HEK293 (cell line): ENCODE measurements around the gene HES2.
"Not testable (repeated sequence)": the region's sequence is repeated elsewhere in the genome, so short reads cannot be mapped to it uniquely, and the experiment has no call there.

Experiments used
- CTCF ChIA-PET: fragments of 350-600 bp; formaldehyde crosslinking; extraction: SDS; loops from one replicate; lab custom pipeline; 2021; ENCODE audit warnings: antibody characterized with exemption; lab: Yijun Ruan, JAX
- POLR2A ChIA-PET: fragments of 300-600 bp; formaldehyde crosslinking; extraction: SDS; loops from one replicate; lab custom pipeline; 2020; ENCODE audit warnings: antibody characterized with exemption, inconsistent platforms; lab: Yijun Ruan, JAX
- H3K27ac ChIP-seq: fragments of 200-500 bp; sonication (Bioruptor generic); 2 replicates; pipeline ENCODE4 v1.5.1; 2014; ENCODE audit warnings: low read depth, low read length, control low read depth, inconsistent platforms; ENCODE audit errors: extremely low read depth
- H3K36me3 ChIP-seq, 2 experiments: fragments of 200-500 bp in 1 of 2; sonication (Bioruptor generic) in 1 of 2; 1 replicate in 1 of 2; 2 replicates in 1 of 2; pipeline ENCODE4 v1.5.1; 2014 to 2017; ENCODE audit warnings: inconsistent platforms in 2 of 2, low read length in 2 of 2; ENCODE audit not compliant: control insufficient read depth in 2 of 2, insufficient read depth in 1 of 2
- H3K4me1 ChIP-seq: fragments of 200-500 bp; sonication (Bioruptor generic); 2 replicates; pipeline ENCODE4 v1.5.1; 2014; ENCODE audit warnings: mild to moderate bottlenecking, low read length, inconsistent platforms; ENCODE audit not compliant: control insufficient read depth, insufficient read depth
- H3K4me3 ChIP-seq: 2 replicates; pipeline ENCODE4 v1.5.1; 2011; ENCODE audit warnings: low read depth, mild to moderate bottlenecking, control low read depth, low read length, moderate library complexity
- H3K9me3 ChIP-seq: fragments of 200-500 bp; sonication (Bioruptor generic); 2 replicates; pipeline ENCODE4 v1.5.1; 2014; ENCODE audit warnings: low read depth, low read length, inconsistent platforms; ENCODE audit not compliant: control insufficient read depth, insufficient read depth
- EGR2 ChIP-seq: fragments of 450-650 bp; formaldehyde crosslinking; IDR thresholded peaks from 2 replicates; pipeline ENCODE4 v1.5.1; 2016; ENCODE audit warnings: low read depth, missing biosample characterization, missing genetic modification characterization
- HOXC10 ChIP-seq: sonication (generic); formaldehyde crosslinking; IDR thresholded peaks from 2 replicates; pipeline ENCODE4 v1.8.1; 2023; ENCODE audit warnings: mild to moderate bottlenecking, missing genetic modification reagents
- KLF16 ChIP-seq: fragments of 450-650 bp; formaldehyde crosslinking; IDR thresholded peaks from 2 replicates; pipeline ENCODE4 v1.5.1; 2017; ENCODE audit warnings: missing biosample characterization, missing genetic modification characterization
- PATZ1 ChIP-seq: fragments of 450-650 bp; formaldehyde crosslinking; IDR thresholded peaks from 2 replicates; pipeline ENCODE4 v1.5.1; 2016; ENCODE audit warnings: missing biosample characterization, missing genetic modification characterization
- SCRT1 ChIP-seq: fragments of 450-650 bp; formaldehyde crosslinking; IDR thresholded peaks from 2 replicates; pipeline ENCODE4 v1.5.1; 2016; ENCODE audit warnings: missing biosample characterization, missing genetic modification characterization, borderline replicate concordance
- SCRT2 ChIP-seq: fragments of 450-650 bp; formaldehyde crosslinking; IDR thresholded peaks from 2 replicates; pipeline ENCODE4 v1.5.1; 2016; ENCODE audit warnings: missing biosample characterization, missing genetic modification characterization
- ZBTB7A ChIP-seq: fragments of 450-650 bp; formaldehyde crosslinking; IDR thresholded peaks from 2 replicates; pipeline ENCODE4 v1.5.1; 2016; ENCODE audit warnings: low read depth, missing biosample characterization, missing genetic modification characterization
- ZBTB8A ChIP-seq: fragments of 450-650 bp; formaldehyde crosslinking; IDR thresholded peaks from 2 replicates; pipeline ENCODE4 v1.5.1; 2016; ENCODE audit warnings: missing biosample characterization, missing genetic modification characterization
- ZFHX2 ChIP-seq: fragments of 450-650 bp; formaldehyde crosslinking; conservative IDR thresholded peaks from 2 replicates; pipeline ENCODE4 v1.5.1; 2016; ENCODE audit warnings: missing biosample characterization, missing genetic modification characterization
- ZNF112 ChIP-seq: fragments of 450-650 bp; formaldehyde crosslinking; IDR thresholded peaks from 2 replicates; pipeline ENCODE4 v1.5.0; 2017; ENCODE audit warnings: missing biosample characterization, missing genetic modification characterization
- ZNF132 ChIP-seq: fragments of 450-650 bp; formaldehyde crosslinking; IDR thresholded peaks from 2 replicates; pipeline ENCODE4 v1.5.1; 2017; ENCODE audit warnings: missing biosample characterization, missing genetic modification characterization, borderline replicate concordance
- ZNF175 ChIP-seq: fragments of 450-650 bp; formaldehyde crosslinking; IDR thresholded peaks from 2 replicates; pipeline ENCODE4 v1.5.1; 2016; ENCODE audit warnings: missing biosample characterization, missing genetic modification characterization
- ZNF302 ChIP-seq: fragments of 450-650 bp; formaldehyde crosslinking; IDR thresholded peaks from 2 replicates; pipeline ENCODE4 v1.5.1; 2016; ENCODE audit warnings: missing biosample characterization, missing genetic modification characterization, low read depth
- ZNF394 ChIP-seq: fragments of 450-650 bp; formaldehyde crosslinking; IDR thresholded peaks from 2 replicates; pipeline ENCODE4 v1.5.1; 2016; ENCODE audit warnings: missing biosample characterization, missing genetic modification characterization, mild to moderate bottlenecking, moderate library complexity, borderline replicate concordance
- ZNF514 ChIP-seq: fragments of 450-650 bp; formaldehyde crosslinking; IDR thresholded peaks from 2 replicates; pipeline ENCODE4 v1.5.1; 2016; ENCODE audit warnings: missing biosample characterization, missing genetic modification characterization
- ZNF548 ChIP-seq: fragments of 450-650 bp; formaldehyde crosslinking; IDR thresholded peaks from 2 replicates; pipeline ENCODE4 v1.5.1; 2016; ENCODE audit warnings: missing biosample characterization, missing genetic modification characterization
- ZNF596 ChIP-seq: fragments of 450-650 bp; IDR thresholded peaks from 2 replicates; pipeline ENCODE4 v1.5.0; 2018; ENCODE audit warnings: missing biosample characterization, mild to moderate bottlenecking, missing genetic modification characterization, moderate library complexity
- ZNF621 ChIP-seq: fragments of 450-650 bp; formaldehyde crosslinking; IDR thresholded peaks from 2 replicates; pipeline ENCODE4 v1.5.1; 2017; ENCODE audit warnings: missing biosample characterization, missing genetic modification characterization
- ZNF645 ChIP-seq: fragments of 450-650 bp; formaldehyde crosslinking; IDR thresholded peaks from 2 replicates; pipeline ENCODE4; 2016; ENCODE audit warnings: missing biosample characterization, missing genetic modification characterization
- ZNF670 ChIP-seq: fragments of 450-650 bp; formaldehyde crosslinking; IDR thresholded peaks from 2 replicates; pipeline ENCODE4 v1.5.1; 2016; ENCODE audit warnings: missing biosample characterization, missing genetic modification characterization, low read depth
- ZNF701 ChIP-seq: fragments of 450-650 bp; formaldehyde crosslinking; IDR thresholded peaks from 2 replicates; pipeline ENCODE4 v1.5.1; 2016; ENCODE audit warnings: missing biosample characterization, missing genetic modification characterization
- ZNF768 ChIP-seq: fragments of 450-650 bp; formaldehyde crosslinking; IDR thresholded peaks from 2 replicates; pipeline ENCODE4 v1.5.1; 2018; ENCODE audit warnings: missing biosample characterization, mild to moderate bottlenecking, missing genetic modification characterization
- TF ChIP-seq, protein P1 (sequence below): fragments of 450-650 bp; formaldehyde crosslinking; IDR thresholded peaks from 2 replicates; pipeline ENCODE4 v1.5.1; 2017; ENCODE audit warnings: missing biosample characterization, missing genetic modification characterization
- TF ChIP-seq, protein P2 (sequence below): fragments of 450-650 bp; formaldehyde crosslinking; IDR thresholded peaks from 2 replicates; pipeline ENCODE4 v1.5.1; 2017; ENCODE audit warnings: missing biosample characterization, missing genetic modification characterization
- TF ChIP-seq, protein P3 (sequence below): fragments of 450-650 bp; formaldehyde crosslinking; IDR thresholded peaks from 2 replicates; pipeline ENCODE4 v1.5.1; 2016; ENCODE audit warnings: missing biosample characterization, missing genetic modification characterization

The HES2 gene

DNA sequence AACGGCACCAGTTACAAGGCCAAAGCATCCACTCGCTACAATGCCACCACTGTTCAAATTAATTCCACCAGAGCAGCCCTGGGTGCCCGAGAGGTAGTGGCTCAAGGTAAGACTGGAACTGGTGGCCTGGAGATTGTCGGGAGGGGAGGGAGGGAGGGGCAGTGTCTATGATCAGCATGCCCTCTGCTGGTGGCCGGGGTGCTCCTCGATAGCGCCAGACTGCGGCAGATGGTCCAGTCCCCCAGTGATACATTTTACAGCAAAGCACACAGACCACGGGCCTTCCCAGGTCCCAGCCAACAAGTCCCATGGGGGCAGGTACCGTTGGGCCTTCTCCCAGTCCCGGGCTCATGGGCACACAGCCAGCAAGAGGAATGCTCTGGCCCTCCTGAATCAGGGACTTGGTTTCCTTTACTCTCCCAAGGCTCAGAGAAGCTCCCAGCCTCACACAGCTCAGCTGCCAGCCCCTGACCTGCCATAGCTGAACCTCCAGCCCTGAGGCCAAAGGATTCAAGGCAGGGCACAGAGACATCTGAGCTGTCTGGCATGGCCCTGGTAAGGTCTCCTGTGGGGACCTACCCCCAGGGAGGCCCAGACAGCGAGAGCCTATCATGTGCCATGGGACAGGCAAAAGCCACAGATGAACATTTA, 41.5 kb downstream of the HES2 start (continued):
- TF ChIP-seq PATZ1 (tag by site-specific recombination) = 0 out of 2 replicates have a peak, but pooled peaks have one; percentile 13
- TF ChIP-seq, all 188 proteins: peak for 5

GRCh38 chr1:6373961-6374720, 45.6 kb downstream of the HES2 start:
- Histone ChIP-seq H3K4me3 (no peak overlapping the region), H3K4me1 (no peaks in the 10 kb centered on the region), H3K36me3 (no peaks in the 10 kb centered on the region; a peak in 1 of 3 replicates), H3K27ac (no peak overlapping the region)
- POLR2A ChIA-PET = interaction anchor here (2.4 kb wide), 1 partner anchor 18 kb away, joined by 6 read pairs; no protein-coding TSS in a partner anchor
- CTCF ChIA-PET = interaction anchor here (0.6 kb wide), 1 partner anchor 149 kb away, joined by 6 read pairs; no protein-coding TSS in a partner anchor
- TF ChIP-seq ZNF302 (tag by site-specific recombination) = no peak
- TF ChIP-seq ZNF645 (tag by site-specific recombination) = no peak
- TF ChIP-seq ZNF596 = no peak
- TF ChIP-seq ZNF132 (tag by site-specific recombination) = no peak
- no peak for TF ChIP-seq ZNF670 (tag by site-specific recombination)
- no peak for TF ChIP-seq ZNF548 (tag by site-specific recombination)
- no peak for TF ChIP-seq ZNF112 (tag by site-specific recombination)
- peak; percentile 73 for TF ChIP-seq SCRT1 (tag by site-specific recombination)
- peak; percentile 65; the same call in 1 of the 2 replicates for TF ChIP-seq EGR2
- TF ChIP-seq ZNF175 (tag by site-specific recombination) = no peak
- TF ChIP-seq ZNF768 (tag by site-specific recombination) = no peak
- TF ChIP-seq, protein P1, sequence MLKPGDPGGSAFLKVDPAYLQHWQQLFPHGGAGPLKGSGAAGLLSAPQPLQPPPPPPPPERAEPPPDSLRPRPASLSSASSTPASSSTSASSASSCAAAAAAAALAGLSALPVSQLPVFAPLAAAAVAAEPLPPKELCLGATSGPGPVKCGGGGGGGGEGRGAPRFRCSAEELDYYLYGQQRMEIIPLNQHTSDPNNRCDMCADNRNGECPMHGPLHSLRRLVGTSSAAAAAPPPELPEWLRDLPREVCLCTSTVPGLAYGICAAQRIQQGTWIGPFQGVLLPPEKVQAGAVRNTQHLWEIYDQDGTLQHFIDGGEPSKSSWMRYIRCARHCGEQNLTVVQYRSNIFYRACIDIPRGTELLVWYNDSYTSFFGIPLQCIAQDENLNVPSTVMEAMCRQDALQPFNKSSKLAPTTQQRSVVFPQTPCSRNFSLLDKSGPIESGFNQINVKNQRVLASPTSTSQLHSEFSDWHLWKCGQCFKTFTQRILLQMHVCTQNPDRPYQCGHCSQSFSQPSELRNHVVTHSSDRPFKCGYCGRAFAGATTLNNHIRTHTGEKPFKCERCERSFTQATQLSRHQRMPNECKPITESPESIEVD (tag by site-specific recombination) = no peak
- TF ChIP-seq, protein P2, sequence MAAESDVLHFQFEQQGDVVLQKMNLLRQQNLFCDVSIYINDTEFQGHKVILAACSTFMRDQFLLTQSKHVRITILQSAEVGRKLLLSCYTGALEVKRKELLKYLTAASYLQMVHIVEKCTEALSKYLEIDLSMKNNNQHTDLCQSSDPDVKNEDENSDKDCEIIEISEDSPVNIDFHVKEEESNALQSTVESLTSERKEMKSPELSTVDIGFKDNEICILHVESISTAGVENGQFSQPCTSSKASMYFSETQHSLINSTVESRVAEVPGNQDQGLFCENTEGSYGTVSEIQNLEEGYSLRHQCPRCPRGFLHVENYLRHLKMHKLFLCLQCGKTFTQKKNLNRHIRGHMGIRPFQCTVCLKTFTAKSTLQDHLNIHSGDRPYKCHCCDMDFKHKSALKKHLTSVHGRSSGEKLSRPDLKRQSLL (tag by site-specific recombination) = no peak
- TF ChIP-seq, protein P3, sequence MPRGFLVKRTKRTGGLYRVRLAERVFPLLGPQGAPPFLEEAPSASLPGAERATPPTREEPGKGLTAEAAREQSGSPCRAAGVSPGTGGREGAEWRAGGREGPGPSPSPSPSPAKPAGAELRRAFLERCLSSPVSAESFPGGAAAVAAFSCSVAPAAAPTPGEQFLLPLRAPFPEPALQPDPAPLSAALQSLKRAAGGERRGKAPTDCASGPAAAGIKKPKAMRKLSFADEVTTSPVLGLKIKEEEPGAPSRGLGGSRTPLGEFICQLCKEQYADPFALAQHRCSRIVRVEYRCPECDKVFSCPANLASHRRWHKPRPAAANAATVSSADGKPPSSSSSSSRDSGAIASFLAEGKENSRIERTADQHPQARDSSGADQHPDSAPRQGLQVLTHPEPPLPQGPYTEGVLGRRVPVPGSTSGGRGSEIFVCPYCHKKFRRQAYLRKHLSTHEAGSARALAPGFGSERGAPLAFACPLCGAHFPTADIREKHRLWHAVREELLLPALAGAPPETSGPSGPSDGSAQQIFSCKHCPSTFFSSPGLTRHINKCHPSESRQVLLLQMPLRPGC (tag by site-specific recombination) = no peak
- TF ChIP-seq ZNF621 (tag by site-specific recombination) = no peak
- no peak for TF ChIP-seq ZNF514 (tag by site-specific recombination)
- TF ChIP-seq ZFHX2 (tag by site-specific recombination) = peak; percentile 70
- TF ChIP-seq ZNF701 (tag by site-specific recombination) = no peak
- TF ChIP-seq ZBTB7A (tag by site-specific recombination) = no peak
- TF ChIP-seq HOXC10 (CRISPR knock-in tag) = no peak
- peak; percentile 57; the same call in 1 of the 2 replicates for TF ChIP-seq ZBTB8A
- no peak for TF ChIP-seq KLF16 (tag by site-specific recombination)
- peak; percentile 22; the same call in 1 of the 2 replicates for TF ChIP-seq ZNF394
- 0 out of 2 replicates have a peak, but pooled peaks have one; percentile 39 for TF ChIP-seq SCRT2 (tag by site-specific recombination)
- TF ChIP-seq, all 188 proteins: peak for 6
- H3K9me3 ChIP-seq = no peaks in the 10 kb centered on the region

GRCh38 chr1:6372236-6372635, 47.5 kb downstream of the HES2 start:
- H3K36me3 ChIP-seq = peaks cover 0 to 10% of the 10 kb centered on the region in 2 experiments; a peak in 2 of 3 replicates
- ChIA-PET POLR2A (interaction anchor here (0.7 to 2.4 kb wide), 3 partner anchors 19 to 113 kb away, joined by 3 to 6 read pairs (median 3); partner anchors contain the start of gene ACOT7), CTCF (interaction anchor here (0.6 to 1.3 kb wide), 8 partner anchors 9 to 189 kb away, joined by 3 to 5 read pairs (median 3); no protein-coding TSS in a partner anchor)
- H3K27ac ChIP-seq, H3K4me1 ChIP-seq, H3K4me3 ChIP-seq, H3K9me3 ChIP-seq: not testable (repeated sequence)
